ENCODE results near the gene CPVL. TPM values are rescaled to one million over a fixed set of nuclear protein-coding genes. Genes with fewer than 3 reads are reported as not detected.

Gene CPVL
- 15.2 TPM for total RNA-seq

DNA sequence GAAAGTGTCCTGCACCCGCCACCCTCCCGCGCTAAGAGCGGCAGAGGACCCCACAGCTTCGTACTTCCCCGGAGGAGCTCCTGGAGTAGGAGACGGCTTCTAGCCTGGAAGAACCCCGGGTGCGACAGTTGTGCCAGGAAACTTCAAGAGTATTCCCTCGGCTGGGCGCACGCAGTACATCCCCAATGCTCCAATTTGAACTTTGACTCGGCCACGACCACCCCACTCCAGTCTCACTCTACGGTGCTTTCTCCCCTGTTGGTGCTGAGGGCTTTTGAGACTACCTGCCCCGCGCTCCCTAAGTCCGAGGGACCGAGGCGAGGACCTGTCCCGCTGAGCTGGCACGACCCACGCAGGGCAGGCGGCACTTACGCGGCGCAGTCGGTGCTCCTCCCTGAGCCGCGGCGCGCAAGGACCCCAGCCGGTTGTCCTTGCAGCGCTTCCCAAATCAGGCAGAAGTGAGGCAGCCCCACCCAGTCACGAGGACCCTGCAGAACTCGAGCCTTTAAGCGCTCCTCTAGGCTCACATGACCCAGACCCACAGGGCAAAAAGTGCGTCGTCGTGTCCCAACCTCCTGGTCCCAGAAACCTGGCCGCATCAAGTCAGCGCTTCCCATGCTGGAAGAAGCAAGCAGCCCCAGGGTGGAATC, at the start of gene CPVL:
Gene CPVL (minus strand): TSS at position 481 of the 650 bp plus-strand sequence. CDS start 25,476 bp downstream, outside the sequence.
- H3K4me3 ChIP-seq: peak within 1 kb of the TSS; percentile 36 to 51
- no peaks in the 10 kb centered on the region for H3K9me3 ChIP-seq
- no peaks in the 10 kb centered on the region for H3K36me3 ChIP-seq
- TF ChIP-seq CTCF (IDR thresholded peaks at IDR 0.05): no peak
- peak; percentile 24 to 81 for DNase-seq (ENCODE audit: low spot score in 2 of 2)
- intact Hi-C loops (cut with DNase I): no loop called here
- H3K27me3 ChIP-seq: no peaks in the 10 kb centered on the region
- H3K4me1 ChIP-seq: no peaks in the 10 kb centered on the region
- H3K27ac ChIP-seq: peak within 1 kb of the TSS in 1 of 2 donors; percentile 26

- intact Hi-C loops (cut with DNase I): no loop called here
- Histone ChIP-seq H3K36me3 (no peaks in the 10 kb centered on the region), H3K4me3 (peak within 1 kb of the TSS; percentile 73 to 85), H3K4me1 (no peaks in the 10 kb centered on the region), H3K27me3 (no peaks in the 10 kb centered on the region), H3K27ac (no peak within 1 kb of the TSS), H3K9me3 (no peaks in the 10 kb centered on the region)
- DNase-seq (ENCODE audit: low spot score in 2 of 2): peak in 1 of 2 donors; percentile 76
- TF ChIP-seq CTCF (IDR thresholded peaks at IDR 0.05): no peak
Observed at GRCh38 chr7:29194594-29195427, 48.5 kb upstream of the CPVL start, which contains the start of gene CHN2. TSS of gene CHN2 (plus strand) at chr7:29194775.

DNA sequence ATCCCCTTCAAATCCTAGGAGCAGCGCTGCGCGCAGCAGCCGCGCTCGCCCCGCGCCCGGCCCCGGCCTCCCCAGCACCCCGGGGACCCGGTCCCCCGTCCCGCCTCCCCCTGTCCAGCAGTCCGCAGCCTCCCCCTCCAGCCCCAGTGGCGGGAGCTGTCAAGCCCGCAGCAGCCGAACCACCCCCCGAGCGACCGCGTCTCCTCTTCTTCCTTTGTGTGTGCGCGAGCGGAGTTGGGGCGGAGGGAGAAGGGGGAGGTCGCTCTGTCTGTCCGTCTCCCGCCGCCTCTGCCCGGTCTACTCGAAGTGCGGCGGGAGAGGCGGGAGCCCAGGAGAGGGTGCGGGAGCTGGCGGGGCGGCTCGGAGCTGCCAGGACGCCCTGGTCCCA, 47.9 kb upstream of the CPVL start:
- TF ChIP-seq CTCF (IDR thresholded peaks at IDR 0.05): no peak
- Histone ChIP-seq H3K27ac (no peak overlapping the region), H3K27me3 (no peaks in the 10 kb centered on the region), H3K36me3 (no peaks in the 10 kb centered on the region), H3K4me1 (no peaks in the 10 kb centered on the region), H3K4me3 (peak overlapping the region; percentile 73 to 85), H3K9me3 (no peaks in the 10 kb centered on the region)
- DNase-seq (ENCODE audit: low spot score in 2 of 2): no peak
- intact Hi-C loops (cut with DNase I): no loop called here

DNA sequence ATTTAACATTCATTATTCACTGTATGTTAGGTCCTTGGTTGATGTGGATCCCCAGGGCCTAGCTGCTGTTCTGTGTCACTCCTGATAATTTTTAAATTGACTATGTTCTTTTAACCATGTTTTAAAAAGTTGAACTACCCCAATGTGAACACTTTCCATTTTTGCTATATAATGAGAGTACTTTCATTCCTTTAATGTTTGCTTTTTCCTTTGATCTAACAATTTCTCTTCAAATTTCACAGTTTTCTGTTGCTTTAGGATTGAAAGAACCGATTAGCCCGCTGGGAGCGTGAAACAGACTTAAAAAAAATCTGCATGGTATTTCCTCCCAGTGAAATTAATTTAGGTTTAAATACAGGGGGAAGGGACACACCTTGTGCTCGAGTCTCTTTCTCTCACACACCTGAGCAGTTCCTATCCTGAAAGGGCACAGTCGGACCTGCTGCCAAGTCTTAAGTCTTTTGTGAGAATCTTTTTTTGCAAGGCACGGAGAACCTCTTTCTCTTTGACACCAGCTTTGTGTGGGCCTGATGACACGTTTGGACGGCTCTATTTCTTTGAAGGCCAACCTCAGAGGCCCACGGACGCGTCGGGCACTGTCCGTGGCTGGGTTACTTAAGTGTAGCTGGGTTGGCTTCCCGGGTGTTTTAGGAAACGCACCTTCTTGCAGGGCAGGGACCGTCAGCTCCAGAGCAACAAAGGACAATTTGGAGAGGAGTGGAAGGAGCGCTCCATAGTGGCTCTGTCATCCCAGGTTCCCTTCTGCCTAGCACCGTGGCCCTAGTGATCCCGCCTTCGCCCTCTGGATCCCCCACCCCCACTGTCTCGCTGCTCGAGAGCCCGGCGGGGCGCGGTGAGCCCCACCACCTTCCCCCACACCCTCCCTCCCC, 47.2 kb upstream of the CPVL start:
- H3K27me3 ChIP-seq: no peaks in the 10 kb centered on the region
- no peak for DNase-seq (ENCODE audit: low spot score in 2 of 2)
- TF ChIP-seq CTCF (IDR thresholded peaks at IDR 0.05): no peak
- H3K4me1 ChIP-seq: no peaks in the 10 kb centered on the region
- no peak overlapping the region for H3K27ac ChIP-seq
- H3K4me3 ChIP-seq: peak overlapping the region; percentile 73 to 85
- intact Hi-C loops (cut with DNase I): no loop called here
- no peaks in the 10 kb centered on the region for H3K36me3 ChIP-seq
- H3K9me3 ChIP-seq: no peaks in the 10 kb centered on the region

DNA sequence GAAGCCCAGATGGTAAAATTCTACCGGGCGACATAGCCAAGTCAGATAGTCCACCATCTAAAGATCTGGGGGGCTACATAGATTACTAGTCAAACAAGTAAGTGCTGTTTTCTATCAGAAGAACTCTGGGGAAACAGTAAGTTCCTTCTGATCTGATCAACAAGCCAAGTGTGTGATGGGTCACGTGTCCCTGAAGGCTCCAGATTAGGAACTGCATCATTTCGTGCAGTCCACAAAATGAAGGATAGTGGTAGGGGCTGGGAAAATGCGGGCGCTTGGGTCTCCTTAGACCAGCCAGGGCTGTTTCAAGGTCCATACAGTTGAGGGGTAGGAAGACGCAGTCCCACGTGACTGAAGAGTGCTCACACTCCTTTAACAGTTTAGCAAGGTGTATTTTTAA, 46.5 kb upstream of the CPVL start:
- no peak for DNase-seq (ENCODE audit: low spot score in 2 of 2)
- Histone ChIP-seq H3K9me3 (no peaks in the 10 kb centered on the region), H3K27ac (no peak overlapping the region), H3K4me1 (no peaks in the 10 kb centered on the region), H3K27me3 (no peaks in the 10 kb centered on the region), H3K36me3 (no peaks in the 10 kb centered on the region), H3K4me3 (no peak overlapping the region)
- TF ChIP-seq CTCF (IDR thresholded peaks at IDR 0.05): no peak
- intact Hi-C loops (cut with DNase I): no loop called here

All from ascending aorta (tissue), 2 donors.